Keratinocyte (primary cell): ENCODE data around the gene NCKAP5. TPM values are rescaled to one million over a fixed set of nuclear protein-coding genes. Genes with fewer than 3 reads are reported as not detected.

Experiments used
- DNase-seq: peaks from one replicate; pipeline ENCODE4 v3.0.0-alpha.2; 2011; ENCODE audit warnings: low read depth, missing footprints, low spot score
- FAIRE-seq: peaks from 2 replicates; lab custom pipeline; 2011; peaks lifted over from hg19 to GRCh38; lab: Jason Lieb, UNC
- H2AFZ ChIP-seq: 2 replicates; pipeline ENCODE4 v1.6.0; 2012; ENCODE audit warnings: low read length, control low read depth, inconsistent platforms; ENCODE audit not compliant: control insufficient read depth
- H3K27ac ChIP-seq: 2 replicates; pipeline ENCODE4 v1.5.1; 2011; ENCODE audit warnings: low read length; ENCODE audit not compliant: control insufficient read depth, insufficient read depth
- H3K27me3 ChIP-seq: 3 replicates; pipeline ENCODE4 v1.6.0; 2011; ENCODE audit warnings: low read length; ENCODE audit not compliant: control insufficient read depth, insufficient read depth; ENCODE audit errors: extremely low read depth
- H3K36me3 ChIP-seq, 2 experiments: 2 replicates in 1 of 2; 3 replicates in 1 of 2; pipeline ENCODE4 v1.5.1; 2011; ENCODE audit warnings: low read length in 2 of 2, mild to moderate bottlenecking in 1 of 2; ENCODE audit not compliant: control insufficient read depth in 2 of 2, insufficient read depth in 2 of 2; ENCODE audit errors: extremely low read depth in 1 of 2
- H3K4me1 ChIP-seq: 3 replicates; pipeline ENCODE4 v1.5.1; 2011; ENCODE audit warnings: low read length; ENCODE audit not compliant: control insufficient read depth, insufficient read depth; ENCODE audit errors: extremely low read depth
- H3K4me2 ChIP-seq: 3 replicates; pipeline ENCODE4 v1.6.0; 2011; ENCODE audit warnings: low read depth, low read length; ENCODE audit not compliant: control insufficient read depth, insufficient read depth; ENCODE audit errors: extremely low read depth
- H3K4me3 ChIP-seq, 3 experiments: fragments of 200-600 bp in 1 of 3; sonication (generic) in 1 of 3; 2 replicates in 2 of 3; 3 replicates in 1 of 3; pipeline ENCODE4 v1.5.1; 2011 to 2016; ENCODE audit warnings: low read length in 3 of 3, mild to moderate bottlenecking in 3 of 3, control low read depth in 2 of 3, inconsistent platforms in 1 of 3, low read depth in 1 of 3, mixed read lengths in 1 of 3, mixed run types in 1 of 3, moderate library complexity in 1 of 3; ENCODE audit not compliant: control insufficient read depth in 2 of 3, insufficient read depth in 2 of 3; ENCODE audit errors: extremely low read depth in 1 of 3
- H3K79me2 ChIP-seq: 2 replicates; pipeline ENCODE4 v1.6.0; 2012; ENCODE audit warnings: low read length; ENCODE audit not compliant: control insufficient read depth, insufficient read depth
- H3K9ac ChIP-seq: 3 replicates; pipeline ENCODE4 v1.6.0; 2011; ENCODE audit warnings: low read length; ENCODE audit not compliant: control insufficient read depth, insufficient read depth; ENCODE audit errors: extremely low read depth
- H3K9me1 ChIP-seq: 3 replicates; pipeline ENCODE4 v1.6.0; 2011; ENCODE audit warnings: low read length; ENCODE audit not compliant: control insufficient read depth, insufficient read depth; ENCODE audit errors: extremely low read depth
- H3K9me3 ChIP-seq: 2 replicates; pipeline ENCODE4 v1.5.1; 2012; ENCODE audit warnings: low read depth, low read length; ENCODE audit not compliant: control insufficient read depth
- H4K20me1 ChIP-seq: 3 replicates; pipeline ENCODE4 v1.6.0; 2011; ENCODE audit warnings: low read length; ENCODE audit not compliant: control insufficient read depth, insufficient read depth; ENCODE audit errors: extremely low read depth
- CTCF ChIP-seq, 3 experiments: IDR thresholded peaks in 1 of 3; conservative IDR thresholded peaks in 1 of 3; optimal IDR thresholded peaks in 1 of 3; 2 replicates in 2 of 3; 3 replicates in 1 of 3; pipeline versions ENCODE3 to v1.5.1; 2011; ENCODE audit warnings: low read length in 3 of 3, mild to moderate bottlenecking in 3 of 3, moderate library complexity in 2 of 3, control low read depth in 1 of 3, inconsistent platforms in 1 of 3; ENCODE audit not compliant: insufficient read depth in 2 of 3; ENCODE audit errors: extremely low read depth in 1 of 3
- EZH2 ChIP-seq: IDR thresholded peaks from one replicate; pipeline ENCODE4 v1.6.1; 2012; ENCODE audit warnings: inconsistent platforms, mild to moderate bottlenecking, low read length, moderate library complexity
- dilution Hi-C: fragments of 300-500 bp; cut with MboI; formaldehyde crosslinking; loops from one replicate; pipeline ENCODE4 v1.7.0; 2020; ENCODE audit warnings: low sequenced_read_pairs; ENCODE audit not compliant: extremely low pct_ligation_motif_present
- polyA plus RNA-seq, 5 experiments: library from polyadenylated mRNA; depleted of rRNA in 3 of 5; stranded (reverse) in 3 of 5; stranded (forward) in 1 of 5; unstranded in 1 of 5; fragments of >200 nt; gene quantifications; 1 replicate in 1 of 5; 2 replicates in 3 of 5; 3 replicates in 1 of 5; pipeline versions ENCODE4 v1.2.1 to v1.2.3, GENCODE V29; 2011 to 2012; ENCODE audit warnings: missing spikeins in 2 of 5, low read depth in 1 of 5, low replicate concordance in 1 of 5

Gene NCKAP5
- polyA plus RNA-seq, 1 donor (not counting 4 experiments of a cell fraction or from before 2014, with no cell fraction given) = 3.6 TPM

- peak; percentile 13 for FAIRE-seq
- no peak for TF ChIP-seq EZH2
- TF ChIP-seq CTCF (optimal IDR thresholded peaks at IDR 0.05 in 1 of 3, IDR thresholded peaks at IDR 0.05 in 1 of 3, conservative IDR thresholded peaks at IDR 0.05 in 1 of 3; ENCODE audit: extremely low read depth in 1 of 3, insufficient read depth in 2 of 3, low read length in 3 of 3) = no peak
- DNase-seq = no peak
Observed at GRCh38 chr2:132977812-132978529, 590.3 kb downstream of the NCKAP5 start.

GRCh38 chr2:132975193-132976105, 592.8 kb downstream of the NCKAP5 start:
- dilution Hi-C loops = no loop called here
- DNase-seq (no peak), FAIRE-seq (no peak)
- H3K9ac ChIP-seq = no peak overlapping the region
- no peak overlapping the region for H3K4me3 ChIP-seq
- H3K79me2 ChIP-seq = no peaks in the 10 kb centered on the region
- no peaks in the 10 kb centered on the region for H4K20me1 ChIP-seq
- no peak for TF ChIP-seq EZH2
- no peak for TF ChIP-seq CTCF (optimal IDR thresholded peaks at IDR 0.05 in 1 of 3, IDR thresholded peaks at IDR 0.05 in 1 of 3, conservative IDR thresholded peaks at IDR 0.05 in 1 of 3; ENCODE audit: extremely low read depth in 1 of 3, insufficient read depth in 2 of 3, low read length in 3 of 3)
- H3K36me3 ChIP-seq = no peaks in the 10 kb centered on the region
- H3K4me1 ChIP-seq = peaks cover 22% of the 10 kb centered on the region
- H3K27ac ChIP-seq = no peak overlapping the region
- no peak overlapping the region for H2AFZ ChIP-seq
- no peak overlapping the region for H3K4me2 ChIP-seq
- H3K9me1 ChIP-seq = peaks cover 2% of the 10 kb centered on the region
- H3K27me3 ChIP-seq = no peaks in the 10 kb centered on the region
- no peaks in the 10 kb centered on the region for H3K9me3 ChIP-seq

More at GRCh38 chr2:132977812-132978529, 590.3 kb downstream of the NCKAP5 start:
- Histone ChIP-seq H4K20me1 (no peaks in the 10 kb centered on the region), H3K4me1 (peaks cover 14% of the 10 kb centered on the region), H2AFZ (no peak overlapping the region), H3K9me1 (no peaks in the 10 kb centered on the region), H3K9me3 (no peaks in the 10 kb centered on the region), H3K4me3 (no peak overlapping the region), H3K79me2 (no peaks in the 10 kb centered on the region), H3K27ac (no peak overlapping the region), H3K4me2 (no peak overlapping the region), H3K36me3 (no peaks in the 10 kb centered on the region), H3K9ac (no peak overlapping the region), H3K27me3 (no peaks in the 10 kb centered on the region)
- dilution Hi-C loops = no loop called here
